ENCODE measurements around the gene RFX4.

The RFX4 gene

DNA sequence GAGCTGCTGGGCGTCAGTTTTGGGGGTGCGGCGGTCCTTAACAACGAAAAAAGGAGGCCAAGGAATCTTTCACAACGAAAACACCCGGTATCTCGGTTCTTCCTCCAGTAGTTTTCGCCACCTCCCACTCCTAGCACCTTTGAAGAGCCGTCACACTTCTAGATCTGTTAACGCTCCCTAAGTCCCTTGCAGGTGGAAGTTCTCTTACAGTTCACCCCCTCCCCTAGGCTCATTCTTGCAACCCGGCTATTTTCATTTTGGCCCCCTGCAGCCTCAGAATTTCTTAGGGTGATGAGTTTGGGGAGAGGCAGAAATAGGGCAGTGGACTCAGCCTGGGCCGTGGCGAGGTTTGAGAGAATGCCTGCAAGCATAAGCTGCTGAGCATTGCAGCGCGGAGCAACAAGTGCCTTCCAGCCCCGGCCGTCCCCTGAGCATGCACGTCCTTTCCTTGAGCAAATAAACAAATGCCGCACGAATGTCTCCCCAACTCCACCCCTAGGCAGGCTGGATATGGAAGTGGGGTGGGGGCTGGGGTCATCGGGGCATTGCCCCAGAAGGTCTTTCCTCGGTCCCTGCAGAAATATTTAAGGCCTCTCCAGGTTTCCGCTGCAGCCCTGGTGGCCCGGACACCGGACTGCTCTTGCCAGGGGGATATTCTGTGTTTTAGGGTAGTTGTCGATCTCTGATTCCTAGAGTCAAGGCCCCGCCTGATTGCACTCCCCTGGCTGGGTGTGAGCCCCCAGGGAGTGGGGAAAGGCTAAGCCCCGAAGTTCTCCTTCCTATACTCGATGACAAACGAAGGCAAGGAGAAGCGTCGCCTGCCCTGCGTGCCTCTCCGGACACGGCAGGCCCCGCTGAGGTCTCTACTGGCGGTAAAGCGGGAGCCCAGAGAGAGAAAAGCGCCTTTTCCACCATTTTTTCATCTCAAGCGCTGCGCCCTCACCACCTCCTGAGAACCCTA lies 1.6 kb downstream of the RFX4 start:
- H3K4me1 ChIP-seq (ENCODE audit: insufficient read depth, low read length) = peaks cover 5% of the 10 kb centered on the region
- no peaks in the 10 kb centered on the region for H3K36me3 ChIP-seq (ENCODE audit: insufficient read depth, low read length)
- H3K9me3 ChIP-seq (ENCODE audit: control insufficient read depth, insufficient read depth, low read length) = no peaks in the 10 kb centered on the region
- H3K9ac ChIP-seq (ENCODE audit: low read depth, low read length) = peak overlapping the region; percentile 41; the same call in 1 of the 2 replicates

DNA sequence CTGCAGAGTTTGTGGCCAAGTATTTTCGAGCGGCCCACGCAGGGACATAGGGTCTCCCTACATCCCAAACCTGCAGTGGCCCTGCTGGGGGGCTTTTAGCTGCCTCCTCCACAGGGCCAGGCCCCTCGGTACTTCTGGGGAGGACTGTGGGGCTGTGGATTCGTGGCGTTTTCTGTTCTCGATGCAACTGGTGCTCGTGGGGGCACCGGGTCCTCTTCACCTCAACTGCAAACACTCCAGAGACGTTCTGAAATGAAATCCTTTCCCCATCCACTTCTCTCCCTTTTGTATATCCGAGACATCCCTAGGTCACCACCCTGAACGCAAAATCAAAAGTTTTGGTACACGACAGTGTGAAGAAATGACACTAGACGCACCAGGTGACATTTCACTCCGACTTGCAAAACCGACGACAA lies 2.3 kb downstream of the RFX4 start:
- Histone ChIP-seq H3K36me3 (ENCODE audit: insufficient read depth, low read length) (no peaks in the 10 kb centered on the region), H3K4me1 (ENCODE audit: insufficient read depth, low read length) (peaks cover 5% of the 10 kb centered on the region), H3K9ac (ENCODE audit: low read depth, low read length) (peak overlapping the region; percentile 11; the same call in 1 of the 2 replicates), H3K9me3 (ENCODE audit: control insufficient read depth, insufficient read depth, low read length) (no peaks in the 10 kb centered on the region)

DNA sequence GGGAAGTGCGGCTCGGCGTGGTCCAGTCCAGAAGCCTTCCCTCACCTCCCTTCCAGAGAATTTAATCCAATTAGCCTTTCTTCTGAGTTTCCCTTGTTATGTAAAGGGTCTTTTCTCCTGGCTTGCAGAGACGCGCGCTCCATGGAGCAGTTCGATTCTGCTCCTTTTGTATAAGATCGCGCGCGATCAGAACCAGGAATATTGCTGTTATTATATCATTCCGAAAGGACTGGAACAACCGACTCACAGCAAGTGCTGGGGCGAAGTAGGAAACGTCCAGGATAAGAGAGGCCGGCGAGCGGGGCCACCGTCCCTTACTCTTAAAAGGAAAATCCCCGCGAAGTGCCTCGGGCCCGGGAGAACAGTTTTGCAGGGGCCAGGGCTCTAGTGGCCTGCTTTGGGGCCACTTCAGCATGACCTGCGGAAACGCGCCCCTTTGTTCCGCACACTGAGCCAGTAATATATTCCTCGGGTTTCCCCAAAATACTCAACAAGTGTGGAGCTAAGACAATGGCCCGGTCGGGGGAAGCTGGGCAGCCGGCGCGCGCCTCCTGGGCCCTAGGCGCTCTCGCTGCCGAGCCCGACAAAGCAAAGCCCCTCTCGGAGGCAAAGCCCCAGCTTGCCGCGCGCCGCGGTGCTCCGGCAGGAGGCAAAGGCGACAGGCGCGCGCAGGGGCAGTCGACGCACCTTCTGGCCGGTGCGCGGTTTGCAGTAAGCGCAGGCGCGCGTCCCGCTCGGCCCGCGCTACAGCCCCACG lies 2.9 kb downstream of the RFX4 start:
- H3K9me3 ChIP-seq (ENCODE audit: control insufficient read depth, insufficient read depth, low read length) = no peaks in the 10 kb centered on the region

DNA sequence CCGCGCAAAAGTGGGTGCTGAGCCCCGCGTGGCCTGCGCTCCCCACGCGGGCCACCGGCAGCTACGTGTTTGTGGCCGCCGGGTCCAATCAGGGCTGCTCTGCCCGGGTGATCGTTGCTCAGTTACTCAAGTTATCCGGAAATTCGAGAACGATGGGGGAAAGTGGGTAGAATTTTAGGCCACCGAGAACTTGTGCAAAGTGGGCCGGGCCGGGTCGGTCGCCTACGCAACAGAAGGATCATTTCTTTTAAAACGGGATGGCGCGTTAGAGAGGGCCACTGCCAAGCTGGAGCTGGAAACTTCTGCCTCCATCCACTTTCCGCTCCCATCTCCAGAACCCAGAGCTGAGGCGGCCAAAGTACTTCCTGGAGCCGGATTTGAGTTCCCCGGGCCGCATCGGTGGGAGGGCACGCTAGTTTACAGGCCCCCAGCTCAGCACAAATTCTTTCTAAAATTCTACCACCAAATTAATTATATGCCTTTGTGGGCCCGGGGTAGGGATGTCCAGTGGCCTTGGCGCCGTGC lies 3.5 kb downstream of the RFX4 start:
- Histone ChIP-seq H3K9me3 (ENCODE audit: control insufficient read depth, insufficient read depth, low read length) (no peaks in the 10 kb centered on the region), H3K4me1 (ENCODE audit: insufficient read depth, low read length) (peaks cover 5% of the 10 kb centered on the region), H3K9ac (ENCODE audit: low read depth, low read length) (peak overlapping the region; percentile 57; the same call in 1 of the 2 replicates), H3K36me3 (ENCODE audit: insufficient read depth, low read length) (no peaks in the 10 kb centered on the region)

More for the DNA sequence above, 2.9 kb downstream of the RFX4 start:
- H3K9ac ChIP-seq (ENCODE audit: low read depth, low read length) = peak overlapping the region; percentile 57; the same call in 1 of the 2 replicates
- peaks cover 5% of the 10 kb centered on the region for H3K4me1 ChIP-seq (ENCODE audit: insufficient read depth, low read length)
- no peaks in the 10 kb centered on the region for H3K36me3 ChIP-seq (ENCODE audit: insufficient read depth, low read length)

DNA sequence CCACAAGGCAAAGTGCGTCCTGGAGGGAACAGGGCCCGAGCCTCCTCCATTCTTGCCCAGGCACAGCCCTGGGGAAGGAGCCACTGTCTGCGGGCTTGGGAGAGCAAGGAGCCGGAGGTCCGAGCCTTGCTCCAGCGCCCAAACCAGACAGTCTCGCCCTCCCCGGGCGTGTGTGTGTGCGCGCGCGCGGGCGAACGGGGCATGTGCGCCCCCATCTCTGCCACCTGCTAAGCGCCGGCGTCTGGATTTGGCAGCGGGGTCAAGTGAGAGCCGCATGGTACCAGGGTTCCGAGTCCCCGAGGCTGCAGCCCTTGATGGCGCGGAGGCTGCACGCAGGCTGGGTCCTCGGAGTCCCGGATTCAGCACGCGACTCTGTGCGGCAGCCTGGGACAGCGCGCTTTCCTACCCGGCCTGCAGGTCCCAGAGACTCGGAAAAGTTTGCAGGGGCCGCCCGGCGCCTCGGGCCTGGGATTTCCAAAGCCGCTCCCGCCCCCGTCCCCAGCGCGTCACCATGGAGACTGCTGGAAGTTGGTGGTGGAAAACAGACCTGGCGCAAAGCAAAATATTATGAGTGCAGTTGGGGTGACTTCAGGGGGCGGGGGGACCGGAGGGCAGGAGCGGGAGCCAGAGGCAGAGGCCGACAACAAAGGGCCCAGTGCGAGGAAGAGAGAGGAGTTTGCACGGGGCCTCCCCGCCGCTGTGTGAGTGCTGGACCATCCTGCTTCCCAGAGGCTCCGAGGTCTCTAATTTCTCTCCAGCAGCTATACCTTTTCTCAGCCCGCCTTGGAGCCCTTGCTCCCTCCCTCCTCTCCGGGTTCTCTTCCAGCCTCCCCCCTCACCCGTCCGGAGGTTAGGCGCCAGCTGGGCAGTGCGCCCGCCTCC lies 4.2 kb downstream of the RFX4 start:
- Histone ChIP-seq H3K4me1 (ENCODE audit: insufficient read depth, low read length) (peaks cover 5% of the 10 kb centered on the region), H3K9ac (ENCODE audit: low read depth, low read length) (peak overlapping the region; percentile 57; the same call in 1 of the 2 replicates), H3K9me3 (ENCODE audit: control insufficient read depth, insufficient read depth, low read length) (no peaks in the 10 kb centered on the region), H3K36me3 (ENCODE audit: insufficient read depth, low read length) (no peaks in the 10 kb centered on the region)

DNA sequence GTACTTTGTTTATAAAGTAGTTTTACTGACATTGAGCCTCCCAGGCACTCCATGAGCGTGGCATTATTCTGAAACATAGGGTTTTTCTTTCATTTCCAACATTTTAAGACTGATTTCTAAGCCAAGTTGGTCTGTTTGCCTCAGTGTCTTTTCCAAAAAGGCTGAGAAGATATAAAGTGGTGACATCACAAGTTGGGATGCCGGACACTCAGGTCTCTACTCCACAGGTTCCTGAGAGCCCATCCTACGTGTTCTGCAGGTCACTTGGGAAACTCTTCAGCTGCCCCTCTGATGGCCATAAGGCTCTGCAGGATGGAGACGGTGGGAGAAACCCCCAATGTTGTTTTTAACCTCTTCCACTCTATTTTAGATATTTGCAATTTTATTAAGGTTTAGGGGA lies 6.0 kb downstream of the RFX4 start:
- Histone ChIP-seq H3K4me1 (ENCODE audit: insufficient read depth, low read length) (peaks cover 5% of the 10 kb centered on the region), H3K36me3 (ENCODE audit: insufficient read depth, low read length) (no peaks in the 10 kb centered on the region), H3K9me3 (ENCODE audit: control insufficient read depth, insufficient read depth, low read length) (no peaks in the 10 kb centered on the region), H3K9ac (ENCODE audit: low read depth, low read length) (no peak overlapping the region)

DNA sequence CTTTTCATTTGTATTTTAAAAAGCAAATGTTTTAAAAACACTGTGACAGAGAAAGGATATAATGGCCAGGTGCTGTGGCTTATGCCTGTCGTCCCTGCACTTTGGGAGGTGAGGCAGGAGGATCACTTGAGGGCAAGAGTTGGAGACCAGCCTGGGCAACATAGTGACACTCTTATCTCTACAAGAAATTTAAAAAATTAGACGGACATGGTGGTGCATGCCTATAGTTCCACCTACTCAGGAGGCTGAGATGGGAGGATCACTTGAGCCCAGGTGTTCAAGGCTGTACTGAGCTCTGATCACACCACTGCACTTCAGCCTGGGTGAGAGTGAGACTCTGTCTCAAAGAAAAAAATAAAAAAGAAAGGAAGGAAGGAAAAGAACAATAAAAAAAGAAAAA lies 7.8 kb downstream of the RFX4 start:
- Histone ChIP-seq H3K36me3 (ENCODE audit: insufficient read depth, low read length) (no peaks in the 10 kb centered on the region), H3K9me3 (ENCODE audit: control insufficient read depth, insufficient read depth, low read length) (no peaks in the 10 kb centered on the region), H3K4me1 (ENCODE audit: insufficient read depth, low read length) (peaks cover 5% of the 10 kb centered on the region), H3K9ac (ENCODE audit: low read depth, low read length) (no peak overlapping the region)

DNA sequence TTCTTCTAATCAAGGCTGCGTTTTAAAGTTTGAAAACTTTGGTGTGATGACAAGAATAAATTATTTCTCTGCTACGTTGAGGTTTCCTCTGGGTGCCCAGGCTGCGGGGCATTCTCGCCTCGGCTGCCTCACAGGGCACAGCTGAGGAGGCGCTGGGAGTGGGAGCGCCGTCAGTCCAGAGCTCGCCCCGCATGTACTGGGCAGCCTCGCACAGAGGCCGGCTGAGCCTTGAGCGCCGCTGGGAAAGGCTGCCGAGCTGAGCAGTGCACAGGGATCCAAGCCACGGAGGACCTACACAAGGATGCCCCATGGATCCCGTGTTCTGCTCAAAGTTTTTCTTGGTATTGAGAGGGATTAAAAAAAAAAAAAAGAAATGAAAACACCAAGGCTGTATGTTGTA lies 11.6 kb downstream of the RFX4 start:
- H3K4me1 ChIP-seq (ENCODE audit: insufficient read depth, low read length) = no peaks in the 10 kb centered on the region
- H3K9me3 ChIP-seq (ENCODE audit: control insufficient read depth, insufficient read depth, low read length) = no peaks in the 10 kb centered on the region
- no peak overlapping the region for H3K9ac ChIP-seq (ENCODE audit: low read depth, low read length)
- H3K36me3 ChIP-seq (ENCODE audit: insufficient read depth, low read length) = no peaks in the 10 kb centered on the region

DNA sequence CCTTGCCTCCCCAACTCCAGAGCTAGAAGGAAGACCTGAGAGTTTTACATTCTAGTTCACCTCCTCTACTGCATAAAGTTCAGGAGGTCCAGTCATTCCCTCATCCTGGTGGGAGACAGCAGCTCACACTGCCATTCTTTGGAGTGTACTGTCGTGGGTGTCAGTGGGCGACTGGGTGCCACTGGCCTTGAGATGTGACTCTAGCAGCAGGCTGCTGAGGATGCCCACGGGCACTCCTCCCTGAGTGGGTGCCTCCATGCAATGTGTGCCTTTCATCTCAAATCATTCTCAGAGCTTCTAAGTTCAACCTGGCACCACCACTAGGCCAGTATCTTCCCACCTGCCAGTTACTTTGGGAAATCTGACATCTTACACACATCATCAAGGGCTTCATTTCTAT lies 12.5 kb downstream of the RFX4 start:
- Histone ChIP-seq H3K9ac (ENCODE audit: low read depth, low read length) (no peak overlapping the region), H3K4me1 (ENCODE audit: insufficient read depth, low read length) (peaks cover 2% of the 10 kb centered on the region), H3K9me3 (ENCODE audit: control insufficient read depth, insufficient read depth, low read length) (no peaks in the 10 kb centered on the region), H3K36me3 (ENCODE audit: insufficient read depth, low read length) (no peaks in the 10 kb centered on the region)

DNA sequence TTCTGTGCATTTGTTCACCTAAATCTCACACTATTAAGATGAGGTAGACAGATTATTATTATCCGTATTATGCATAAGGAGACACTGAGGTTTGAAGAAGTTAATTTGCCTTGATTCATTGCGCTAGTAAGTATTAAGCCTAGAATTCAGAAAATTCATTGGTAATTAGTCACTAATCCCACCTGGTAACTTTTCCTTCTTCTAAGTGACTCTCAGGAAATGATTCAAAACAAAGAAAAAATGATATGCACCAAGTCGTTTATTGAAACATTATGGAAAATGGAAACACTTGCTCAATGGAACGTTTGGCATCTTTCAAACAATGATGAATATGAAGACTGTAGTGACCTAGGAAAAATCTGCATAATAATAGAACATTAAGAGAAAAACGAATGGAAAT lies 15.2 kb downstream of the RFX4 start:
- H3K36me3 ChIP-seq (ENCODE audit: insufficient read depth, low read length) = no peaks in the 10 kb centered on the region
- H3K9ac ChIP-seq (ENCODE audit: low read depth, low read length) = no peak overlapping the region
- peaks cover 10% of the 10 kb centered on the region for H3K4me1 ChIP-seq (ENCODE audit: insufficient read depth, low read length)
- no peaks in the 10 kb centered on the region for H3K9me3 ChIP-seq (ENCODE audit: control insufficient read depth, insufficient read depth, low read length)

DNA sequence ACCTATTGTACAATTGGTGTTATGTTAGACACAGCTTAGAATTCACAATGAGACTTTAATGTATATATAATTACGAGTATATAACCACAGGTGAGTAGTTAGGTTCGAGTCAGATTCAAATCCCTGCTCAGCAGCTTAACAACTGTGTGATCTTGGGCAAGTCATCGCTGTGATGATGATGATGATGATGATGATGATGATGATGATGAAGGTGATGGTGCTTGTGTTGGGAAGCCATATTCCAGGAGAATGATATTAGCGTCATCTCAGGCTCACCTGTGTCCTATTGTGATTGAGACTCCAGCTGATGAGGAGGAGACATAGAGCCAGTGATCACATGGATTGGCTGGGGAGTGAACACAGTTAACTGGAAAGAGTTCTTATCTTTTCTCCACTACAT lies 16.5 kb downstream of the RFX4 start:
- Histone ChIP-seq H3K4me1 (ENCODE audit: insufficient read depth, low read length) (peaks cover 10% of the 10 kb centered on the region), H3K9me3 (ENCODE audit: control insufficient read depth, insufficient read depth, low read length) (no peaks in the 10 kb centered on the region), H3K36me3 (ENCODE audit: insufficient read depth, low read length) (no peaks in the 10 kb centered on the region), H3K9ac (ENCODE audit: low read depth, low read length) (no peak overlapping the region)

DNA sequence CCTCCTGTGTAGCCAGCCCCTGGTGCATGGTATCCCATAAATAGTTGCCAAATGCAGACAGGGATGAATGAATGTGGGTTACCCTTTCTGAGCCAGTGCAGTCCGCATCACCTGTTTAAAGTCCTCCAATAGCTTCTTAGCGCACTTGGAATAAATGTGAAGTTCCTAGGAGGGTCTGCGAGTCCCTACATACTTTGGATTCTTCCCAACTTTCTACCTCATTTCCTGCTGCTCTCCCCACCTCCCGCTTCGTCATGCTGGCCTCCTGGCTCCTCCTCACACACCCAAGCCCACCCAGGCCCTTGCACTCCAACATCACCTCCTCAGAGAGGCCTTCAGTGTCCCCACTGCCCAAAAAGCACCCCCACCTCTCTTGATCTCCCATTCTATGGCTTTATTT lies 17.7 kb downstream of the RFX4 start:
- no peak overlapping the region; the same call in 1 of the 2 replicates for H3K9ac ChIP-seq (ENCODE audit: low read depth, low read length)
- peaks cover 10% of the 10 kb centered on the region for H3K4me1 ChIP-seq (ENCODE audit: insufficient read depth, low read length)

DNA sequence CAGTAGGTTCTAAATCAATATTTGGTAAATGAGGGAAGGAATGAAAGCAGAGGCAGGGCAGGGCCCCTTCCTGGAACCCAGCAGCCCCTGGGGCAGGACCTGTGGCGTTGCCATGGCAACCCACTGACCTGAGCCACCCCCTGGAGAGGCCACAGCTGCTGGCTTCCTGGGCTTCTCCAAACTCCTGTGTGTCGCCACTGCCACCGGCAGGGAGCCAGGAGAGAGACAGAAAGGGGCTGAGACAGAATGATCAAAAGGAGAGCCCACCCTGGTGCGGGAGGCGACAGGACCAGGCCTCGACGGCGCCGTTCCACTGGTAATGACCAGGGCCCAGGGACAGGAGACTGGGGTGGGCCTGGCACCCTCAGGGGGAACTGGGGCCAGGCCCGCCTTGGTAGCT lies 18.2 kb downstream of the RFX4 start:
- Histone ChIP-seq H3K9me3 (ENCODE audit: control insufficient read depth, insufficient read depth, low read length) (no peaks in the 10 kb centered on the region), H3K36me3 (ENCODE audit: insufficient read depth, low read length) (no peaks in the 10 kb centered on the region), H3K4me1 (ENCODE audit: insufficient read depth, low read length) (peaks cover 10% of the 10 kb centered on the region), H3K9ac (ENCODE audit: low read depth, low read length) (no peak overlapping the region; the same call in 1 of the 2 replicates)

More for the DNA sequence above, 17.7 kb downstream of the RFX4 start:
- H3K9me3 ChIP-seq (ENCODE audit: control insufficient read depth, insufficient read depth, low read length) = no peaks in the 10 kb centered on the region
- no peaks in the 10 kb centered on the region for H3K36me3 ChIP-seq (ENCODE audit: insufficient read depth, low read length)

DNA sequence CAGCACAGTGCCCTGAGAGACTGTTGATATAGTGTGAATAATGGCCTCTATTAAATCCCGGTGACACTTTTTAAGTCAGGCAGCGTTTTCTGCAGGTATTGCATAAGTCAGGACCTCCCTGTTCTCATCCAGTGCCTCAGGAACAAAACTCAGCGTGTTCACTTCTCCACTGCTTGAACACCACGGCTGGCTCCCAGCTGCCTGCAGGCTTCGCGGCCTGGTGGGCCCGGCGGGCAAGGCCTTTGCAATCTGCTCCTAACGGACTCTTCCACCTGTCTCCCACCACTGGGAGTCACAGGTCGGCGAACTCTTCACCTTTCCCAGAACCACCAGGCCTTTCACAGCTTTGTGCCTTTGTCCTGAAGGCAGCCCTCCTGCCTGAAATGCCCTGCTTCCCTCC lies 18.7 kb downstream of the RFX4 start:
- H3K36me3 ChIP-seq (ENCODE audit: insufficient read depth, low read length) = no peaks in the 10 kb centered on the region
- no peak overlapping the region for H3K9ac ChIP-seq (ENCODE audit: low read depth, low read length)
- H3K4me1 ChIP-seq (ENCODE audit: insufficient read depth, low read length) = peaks cover 10% of the 10 kb centered on the region
- no peaks in the 10 kb centered on the region for H3K9me3 ChIP-seq (ENCODE audit: control insufficient read depth, insufficient read depth, low read length)

All from ES-I3 (cell line).